Fibroblast of skin of left quadriceps (primary cell): Measurements from ENCODE around the gene KIF14.
"Not testable (repeated sequence)": the region's sequence is repeated elsewhere in the genome, so short reads cannot be mapped to it uniquely, and the experiment has no call there.

Experiments used
- DNase-seq, 2 experiments: peaks; one replicate each; pipeline ENCODE4 v3.0.0-alpha.2; 2013; ENCODE audit warnings: low read depth in 2 of 2

The KIF14 gene

GRCh38 chr1:200634261-200635122 is 13.9 kb upstream of the KIF14 start:
- DNase-seq, result no peak

GRCh38 chr1:200631375-200631774 is 10.8 kb upstream of the KIF14 start:
- DNase-seq, result no peak

- DNase-seq, result not testable (repeated sequence)
These were observed 10.0 kb upstream of the KIF14 start for GRCh38 chr1:200630515-200630899.

- DNase-seq, result no peak
These were observed 9.4 kb upstream of the KIF14 start for GRCh38 chr1:200629876-200630514.

- no peak for DNase-seq
These were observed 7.8 kb upstream of the KIF14 start for GRCh38 chr1:200628223-200628881.

GRCh38 chr1:200627575-200628222 is 7.1 kb upstream of the KIF14 start:
- DNase-seq, result no peak

- DNase-seq, result no peak
These were observed 6.4 kb upstream of the KIF14 start for GRCh38 chr1:200626853-200627534.

- DNase-seq, result no peak
These were observed 4.9 kb upstream of the KIF14 start for GRCh38 chr1:200625381-200625824.

- no peak for DNase-seq
These were observed 4.3 kb upstream of the KIF14 start for GRCh38 chr1:200624679-200625335.

- no peak for DNase-seq
These were observed 668 bp downstream of the KIF14 start for GRCh38 chr1:200619894-200620272.

- peak; percentile 64 to 66 for DNase-seq
These were observed 9.7 kb downstream of the KIF14 start for GRCh38 chr1:200610846-200611245.

GRCh38 chr1:200602632-200603031 is 17.9 kb downstream of the KIF14 start:
- DNase-seq, result no peak

- no peak for DNase-seq
These were observed 30.6 kb downstream of the KIF14 start for GRCh38 chr1:200590001-200590400.

- DNase-seq, result no peak
These were observed 31.9 kb downstream of the KIF14 start for GRCh38 chr1:200588698-200589097.

- DNase-seq, result no peak
These were observed 56.2 kb downstream of the KIF14 start for GRCh38 chr1:200564319-200564718.

- DNase-seq, result no peak
These were observed 58.7 kb downstream of the KIF14 start for GRCh38 chr1:200561856-200562214.

- peak; percentile 10 to 15 for DNase-seq
These were observed 61.6 kb downstream of the KIF14 start for GRCh38 chr1:200558866-200559459.

GRCh38 chr1:200556002-200556401 is 64.5 kb downstream of the KIF14 start:
- peak in 1 of 2 experiments; percentile 3 for DNase-seq

- DNase-seq, result not testable (repeated sequence)
These were observed 67.8 kb downstream of the KIF14 start for GRCh38 chr1:200552737-200553136.

GRCh38 chr1:200550367-200550766 is 70.2 kb downstream of the KIF14 start:
- DNase-seq, result no peak

GRCh38 chr1:200547386-200547785 is 73.2 kb downstream of the KIF14 start:
- no peak for DNase-seq
